ENCODE data around the gene UPP2.

The UPP2 gene

DNA sequence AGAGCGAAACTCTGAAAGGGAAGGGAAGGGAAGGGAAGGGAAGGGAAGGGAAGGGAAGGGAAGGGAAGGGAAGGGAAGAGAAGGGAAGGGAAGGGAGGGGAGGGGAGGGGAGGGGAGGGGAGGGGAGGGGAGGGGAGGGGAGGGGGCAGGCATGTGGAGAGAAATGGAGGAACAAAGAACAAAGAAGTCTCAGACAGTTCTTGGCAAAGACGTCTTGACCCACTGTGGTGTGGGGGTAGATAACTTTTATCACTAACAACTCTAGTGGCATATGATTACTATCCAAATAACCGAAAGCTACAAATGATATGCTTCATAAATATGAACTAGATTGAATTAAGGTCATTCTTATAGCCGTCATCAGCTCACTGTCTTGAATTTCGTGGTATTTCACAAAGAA lies 3.2 kb downstream of the UPP2 start:
- DNase-seq: no peak

DNA sequence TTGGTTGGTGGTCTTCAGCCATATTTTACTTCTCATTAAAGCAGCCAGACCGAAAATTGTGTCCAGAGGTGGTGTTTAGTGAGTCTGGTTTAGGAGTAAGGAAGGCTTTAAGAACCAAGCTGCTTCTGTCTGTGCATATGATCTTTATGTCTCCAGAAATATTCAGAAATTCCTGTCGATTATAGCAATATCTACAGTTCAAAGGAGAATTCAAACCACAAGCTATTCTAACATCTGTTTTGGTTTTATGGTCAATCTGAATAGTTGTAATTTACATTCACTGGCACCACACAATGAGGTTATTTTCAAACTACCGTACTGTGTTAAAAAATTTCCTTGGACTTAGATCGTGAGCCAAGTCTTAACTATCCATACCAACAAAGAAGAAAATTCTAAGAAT lies 11.3 kb downstream of the UPP2 start:
- no peak for DNase-seq

DNA sequence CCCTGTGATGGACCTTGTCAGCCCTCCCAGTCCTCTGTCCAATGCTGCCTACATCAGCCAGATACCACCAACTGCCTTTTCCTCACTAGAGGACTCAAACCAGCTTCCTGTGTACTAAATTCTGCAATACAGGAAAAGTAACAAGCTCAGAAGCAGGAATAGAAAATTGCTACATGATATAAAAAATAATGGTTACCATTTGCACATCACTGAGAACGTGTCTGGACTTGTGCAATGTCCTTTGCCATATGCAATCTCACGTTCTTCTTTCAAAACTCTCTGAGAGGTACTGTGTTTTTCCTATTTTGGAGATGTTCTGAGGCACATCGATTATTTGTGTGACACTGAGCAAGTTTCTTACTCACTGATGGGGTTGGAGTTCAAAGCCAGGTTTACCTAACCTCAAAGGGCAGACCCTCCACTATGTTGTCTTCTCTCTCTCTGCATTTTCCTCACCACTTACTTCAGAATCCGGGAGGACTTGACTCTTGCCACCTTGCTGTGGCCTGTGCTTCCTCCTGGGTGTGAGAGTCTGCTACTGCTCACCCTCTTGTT lies 12.1 kb downstream of the UPP2 start:
- DNase-seq: no peak

DNA sequence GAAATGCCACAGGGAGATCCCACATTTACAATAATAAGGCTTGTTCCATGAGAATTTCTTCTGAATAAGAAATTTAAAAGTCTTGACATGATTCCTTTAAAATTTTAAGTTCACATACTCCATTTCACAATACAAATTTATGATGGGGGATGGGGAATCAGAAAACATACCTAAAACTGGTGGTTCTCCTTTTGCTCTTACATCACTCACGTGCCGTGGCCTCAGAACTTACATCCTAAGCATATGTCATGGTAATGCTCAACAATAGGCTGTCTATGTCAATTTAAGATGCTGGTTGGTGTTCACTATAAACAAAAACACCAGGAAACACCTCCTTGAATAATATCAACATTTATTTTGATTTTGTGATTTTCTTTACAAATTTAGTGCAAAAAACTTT lies 12.8 kb downstream of the UPP2 start:
- no peak for DNase-seq

DNA sequence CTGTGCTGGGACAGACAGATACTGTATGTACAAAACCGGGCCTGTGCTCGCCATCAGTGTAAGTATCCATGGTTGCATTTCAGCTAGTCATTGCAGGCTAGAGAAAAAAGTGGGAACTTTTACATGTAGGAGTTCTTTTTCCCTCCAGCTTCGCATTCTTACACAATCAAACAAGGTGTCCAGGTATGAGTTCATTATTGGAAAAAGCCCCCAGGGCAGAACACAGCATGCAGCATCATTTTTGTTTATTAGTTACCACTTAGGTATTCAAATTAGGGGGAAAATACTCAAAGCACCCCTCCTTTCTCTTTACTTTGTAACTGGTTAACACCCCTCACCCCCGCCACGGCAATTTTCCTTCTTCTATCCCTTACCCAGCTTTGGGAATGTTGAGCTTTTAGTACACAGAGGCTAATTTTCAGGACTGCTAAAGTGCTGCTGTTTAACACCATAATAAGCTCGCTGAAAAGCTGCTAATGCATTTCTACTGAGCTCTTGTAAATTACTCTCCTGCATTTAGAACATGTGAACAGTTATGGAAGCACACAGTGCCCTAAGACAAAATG lies 13.6 kb downstream of the UPP2 start:
- DNase-seq: no peak

DNA sequence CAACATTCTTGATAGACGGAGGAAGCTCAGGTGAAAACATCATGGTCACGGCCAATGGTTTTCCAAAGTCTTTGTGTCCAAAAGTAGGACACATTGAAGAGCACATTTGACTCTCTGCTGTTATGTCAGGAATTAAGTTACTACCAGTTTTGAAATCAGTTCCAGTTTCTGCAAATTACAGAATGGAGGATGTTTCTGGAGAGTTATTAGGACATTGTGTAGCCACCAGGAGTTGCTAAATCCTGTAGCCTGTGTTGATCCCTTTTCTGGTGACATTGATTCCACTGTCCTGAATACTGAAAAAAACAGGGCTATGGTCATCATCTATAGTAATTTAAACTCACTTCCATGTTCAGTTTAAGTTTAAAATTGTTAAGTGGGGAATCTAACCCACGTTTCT lies 15.3 kb downstream of the UPP2 start:
- DNase-seq: no peak

DNA sequence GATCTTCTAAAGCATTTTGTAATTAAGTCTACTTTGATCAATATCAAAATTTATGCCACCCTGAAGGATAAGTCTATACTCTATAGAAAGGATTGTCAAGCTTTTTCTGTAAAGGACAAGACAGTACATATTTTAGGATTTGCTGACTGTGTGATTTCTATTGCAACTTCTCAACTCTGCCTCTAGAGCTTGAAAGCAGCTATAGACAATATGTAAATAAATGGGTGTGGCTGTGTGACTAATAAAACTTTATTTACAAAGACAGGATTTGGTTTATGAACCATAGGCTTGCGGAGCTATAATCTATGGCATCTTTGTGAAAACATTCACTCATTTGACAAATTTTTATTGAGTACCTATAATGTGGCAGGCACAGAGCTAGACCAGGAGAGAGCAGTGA lies 18.4 kb downstream of the UPP2 start:
- DNase-seq: no peak

DNA sequence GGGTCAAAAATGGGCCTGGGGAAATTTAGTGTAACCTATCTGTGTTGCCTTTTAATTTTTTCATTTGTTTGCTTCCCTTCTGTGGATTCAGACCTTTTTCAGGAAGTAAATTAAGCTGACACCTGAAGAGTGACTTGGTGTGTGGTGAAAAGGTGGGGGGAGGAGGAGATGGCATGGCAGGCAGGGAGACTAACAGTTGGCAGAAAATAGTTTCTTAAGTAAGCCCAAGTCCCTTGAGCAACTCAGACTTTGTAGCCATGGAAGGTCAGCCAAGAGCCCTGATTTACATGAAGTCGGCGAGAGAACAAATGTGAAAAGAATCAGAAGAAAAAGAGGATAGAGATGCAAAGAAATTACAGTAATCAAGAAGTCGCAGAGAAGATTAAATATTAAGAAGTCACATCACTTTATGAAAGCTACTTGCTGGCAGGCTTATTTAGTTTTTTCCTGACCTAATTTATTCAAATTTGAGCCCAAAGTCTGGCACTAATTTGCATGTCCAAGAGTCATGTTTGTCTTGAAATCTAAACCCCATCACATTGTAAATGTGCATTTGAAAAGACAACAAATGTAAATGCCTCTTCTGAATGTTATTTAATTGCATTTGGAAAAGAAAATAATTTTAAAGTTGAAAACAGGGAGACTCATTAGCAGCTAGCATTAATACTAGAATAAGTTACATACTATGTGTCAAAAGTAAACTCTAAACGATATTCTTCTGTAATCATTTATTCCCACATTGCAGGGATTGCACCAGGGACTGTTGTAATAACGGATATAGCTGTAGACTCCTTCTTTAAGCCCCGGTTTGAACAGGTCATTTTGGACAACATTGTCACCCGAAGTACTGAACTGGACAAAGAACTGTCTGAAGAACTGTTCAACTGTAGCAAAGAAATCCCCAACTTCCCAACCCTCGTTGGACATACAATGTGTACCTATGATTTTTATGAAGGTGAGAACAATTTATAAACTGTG lies 19.3 kb downstream of the UPP2 start:
- DNase-seq: no peak

DNA sequence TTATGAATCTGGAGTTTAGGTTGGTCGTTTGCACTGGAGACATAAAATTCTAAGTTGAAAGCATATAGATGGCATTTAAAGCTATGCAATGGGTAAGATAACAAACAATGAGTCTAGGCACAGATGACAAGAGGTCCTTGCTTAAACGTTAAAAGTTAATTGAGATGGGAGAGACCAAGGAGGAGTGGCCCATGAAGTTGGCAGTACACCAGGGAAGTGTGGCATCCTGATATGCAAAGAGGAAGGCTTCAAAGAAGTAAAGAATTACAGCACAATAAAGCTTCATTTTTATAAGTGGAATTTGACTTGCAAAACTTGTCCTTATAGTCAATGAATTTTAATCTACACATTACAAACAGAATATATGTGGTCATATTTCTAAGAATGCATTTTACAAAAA lies 23.2 kb downstream of the UPP2 start:
- DNase-seq: no peak

DNA sequence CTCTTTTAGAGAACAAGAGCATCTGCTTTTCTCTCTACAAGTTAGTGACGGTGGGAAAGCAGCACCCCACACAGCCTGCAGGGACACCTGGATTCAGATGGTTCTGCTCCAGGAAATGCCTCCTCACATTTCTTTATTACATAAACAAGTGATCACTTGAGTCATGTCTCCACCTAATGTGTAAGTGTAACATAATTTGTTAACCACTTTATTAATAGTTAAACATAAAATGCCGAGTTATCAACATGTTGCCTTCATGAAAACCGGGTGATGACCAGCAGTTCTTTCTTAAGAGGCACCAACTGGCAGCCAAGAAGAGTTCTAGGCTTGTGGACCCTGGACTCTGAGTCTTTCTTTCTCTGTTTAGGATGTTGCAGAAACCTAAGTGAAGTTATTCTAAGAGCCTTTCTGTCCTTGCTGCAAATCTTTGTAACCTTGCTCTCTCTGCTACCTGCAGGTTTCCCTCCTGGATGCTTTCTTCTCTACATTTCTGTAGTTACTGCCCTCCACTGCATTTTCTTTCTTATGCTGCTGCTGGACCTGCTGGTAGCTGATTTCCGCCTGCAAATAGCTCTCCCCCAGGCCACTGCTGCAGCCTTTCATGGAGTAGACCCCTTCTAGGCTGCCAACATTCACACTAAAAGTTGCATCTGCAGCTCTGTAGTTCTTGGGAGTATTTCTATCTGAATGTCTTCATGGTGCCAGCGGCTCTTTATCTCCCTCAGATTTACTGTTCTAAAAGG lies 24.3 kb downstream of the UPP2 start:
- DNase-seq: no peak

DNA sequence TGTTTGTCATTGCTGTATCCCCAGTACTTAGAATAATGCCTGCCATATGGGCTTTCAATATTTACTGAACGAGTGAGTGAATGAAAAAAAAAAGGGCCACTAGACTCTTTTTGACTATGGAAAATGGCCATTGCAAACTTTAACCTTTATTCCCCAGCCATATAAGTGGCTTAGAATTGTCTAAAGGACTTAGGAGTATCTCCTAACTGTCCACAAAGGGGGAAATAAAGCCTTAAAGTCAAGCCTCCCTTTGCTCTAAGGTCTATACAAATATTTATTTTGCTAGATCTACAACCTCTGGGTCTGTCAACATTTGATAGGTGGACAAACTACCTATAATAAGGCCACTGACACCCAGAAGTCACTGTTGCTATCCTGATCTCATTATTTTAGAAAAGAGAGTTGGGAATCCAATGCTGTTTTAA lies 25.7 kb downstream of the UPP2 start:
- no peak for DNase-seq

DNA sequence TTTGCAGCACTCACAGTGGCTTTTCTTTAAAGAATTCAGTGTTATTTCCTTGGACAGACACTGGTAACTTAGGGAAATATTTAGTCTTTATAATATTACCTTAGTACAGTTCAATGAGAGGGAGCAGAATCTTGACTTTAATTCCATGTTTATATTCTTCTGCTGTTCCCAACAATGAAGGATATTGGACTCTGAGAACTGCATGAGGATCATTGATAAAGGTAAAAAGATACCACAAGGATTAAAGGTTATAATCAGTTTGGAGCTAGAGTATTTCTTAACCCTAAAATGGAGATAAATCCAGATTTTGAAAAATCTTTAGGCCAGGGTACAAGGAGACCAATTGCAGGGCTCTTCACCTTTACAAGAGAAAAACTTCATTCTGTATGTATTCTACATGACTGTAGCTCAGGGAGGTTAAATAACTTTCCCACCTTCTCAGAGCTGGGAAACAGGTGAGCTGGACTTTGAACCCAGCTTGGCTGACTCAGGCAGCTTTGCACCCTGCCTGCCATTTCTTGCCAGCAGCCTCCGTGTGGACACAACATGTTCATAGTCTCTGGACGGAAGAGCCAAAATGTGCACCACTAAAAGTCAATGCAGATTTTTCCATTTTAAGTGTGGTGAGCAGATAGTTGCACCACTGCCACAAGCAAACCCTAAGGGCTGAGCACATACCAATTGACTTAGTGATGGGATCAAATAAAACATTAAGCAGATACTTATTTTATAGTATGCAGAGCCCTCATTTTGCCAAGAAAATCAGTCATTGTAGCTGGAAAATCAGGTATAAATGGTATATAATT lies 26.7 kb downstream of the UPP2 start:
- DNase-seq: no peak

DNA sequence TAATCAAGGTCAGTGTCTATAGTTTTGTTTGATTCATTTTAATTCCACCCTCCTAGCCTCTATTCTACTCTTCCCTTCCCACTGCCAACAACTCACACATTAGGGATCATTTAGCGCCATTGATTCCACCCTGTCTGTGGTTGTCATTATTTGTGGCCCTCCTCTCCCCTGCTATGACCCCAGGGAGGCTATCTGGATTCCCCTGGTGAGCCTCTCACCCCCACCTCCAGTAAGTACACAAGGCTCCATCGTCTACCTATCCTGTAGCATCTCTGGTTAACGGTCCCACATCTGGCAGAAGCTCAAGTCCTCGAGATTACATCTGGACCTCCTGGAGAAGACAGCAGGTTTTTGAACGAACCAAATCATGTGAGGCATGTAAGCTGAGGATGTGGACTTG lies 27.4 kb downstream of the UPP2 start:
- no peak for DNase-seq

DNA sequence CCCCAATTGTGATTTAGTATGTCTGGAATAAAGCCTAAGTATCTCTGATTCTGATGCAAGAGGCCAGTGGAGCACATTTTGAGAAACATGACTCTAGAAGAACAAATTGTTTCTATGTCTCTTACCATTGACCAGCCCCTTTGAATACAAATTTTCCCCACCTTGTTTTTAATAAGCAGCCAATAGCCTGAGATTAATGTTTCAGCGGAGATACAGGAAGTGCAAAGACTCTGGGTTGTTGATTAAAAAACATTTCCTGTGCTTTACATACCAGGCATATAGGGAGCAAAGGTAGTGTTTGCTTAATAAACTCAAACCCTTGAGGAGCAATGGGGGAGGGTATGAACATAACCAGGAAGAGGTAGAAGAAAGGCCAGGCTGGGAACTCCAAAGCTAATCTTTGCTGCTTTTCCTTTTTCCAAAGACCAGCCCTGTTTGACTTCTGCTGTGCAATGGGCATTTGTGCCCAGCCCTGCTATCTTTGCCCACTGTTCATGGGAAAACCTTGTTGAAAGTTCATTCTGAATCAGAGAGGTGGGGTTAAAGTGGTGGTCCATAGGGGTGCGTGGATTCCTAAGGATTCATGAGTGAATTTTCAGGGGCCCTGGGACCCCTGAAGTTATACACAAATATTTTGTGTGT lies 29.3 kb downstream of the UPP2 start:
- no peak for DNase-seq

DNA sequence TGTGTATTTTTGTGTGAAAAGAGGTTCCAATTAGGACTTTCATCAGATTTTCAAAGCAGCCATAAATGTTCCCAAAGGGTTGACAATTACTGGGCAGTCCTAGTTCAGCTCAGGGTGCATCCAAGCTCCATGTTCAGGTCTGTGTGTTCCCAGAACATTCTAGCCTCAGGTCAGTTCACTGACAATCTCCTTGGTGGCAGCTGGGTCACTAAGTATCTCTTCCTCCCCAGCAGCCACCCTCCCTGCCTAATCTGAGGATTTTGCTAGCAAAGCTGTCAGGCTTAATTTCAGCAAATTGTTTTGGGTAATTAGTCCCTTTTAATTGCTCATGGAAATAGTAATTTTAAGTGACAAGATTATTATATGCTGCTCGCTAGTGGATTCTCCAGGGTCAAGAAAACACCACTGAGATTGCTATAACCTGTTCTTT lies 29.8 kb downstream of the UPP2 start:
- no peak for DNase-seq

DNA sequence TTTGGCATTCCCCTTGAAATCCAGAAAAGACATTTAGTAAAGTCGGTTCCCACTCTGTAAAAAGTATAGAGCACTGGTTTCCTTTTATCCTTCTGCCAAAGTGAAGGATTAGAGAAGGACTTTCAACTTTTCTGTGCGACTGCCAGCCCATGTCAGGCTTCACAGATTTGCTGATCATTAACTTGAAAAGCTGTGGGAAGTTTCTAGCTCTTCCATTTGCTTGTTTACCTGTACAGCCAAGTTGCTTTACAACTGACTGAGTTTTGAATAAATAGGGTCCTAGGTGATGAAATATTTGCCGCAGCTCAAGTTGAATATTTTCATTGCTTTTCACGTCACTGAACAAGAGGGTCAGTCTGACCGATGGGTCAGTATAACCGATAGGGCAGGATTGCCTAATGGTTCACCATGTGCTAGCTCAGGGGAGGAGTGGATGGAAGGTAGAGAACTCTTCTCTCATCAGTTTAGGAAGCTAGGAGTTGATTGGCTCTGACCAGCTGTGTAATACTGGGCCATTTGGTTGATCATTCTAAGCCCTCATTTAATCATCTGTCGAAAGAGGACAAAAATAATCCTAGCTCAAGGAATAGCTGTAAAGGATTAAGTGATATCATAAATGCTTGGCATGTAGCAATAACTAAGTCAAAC lies 30.4 kb downstream of the UPP2 start:
- DNase-seq: no peak

DNA sequence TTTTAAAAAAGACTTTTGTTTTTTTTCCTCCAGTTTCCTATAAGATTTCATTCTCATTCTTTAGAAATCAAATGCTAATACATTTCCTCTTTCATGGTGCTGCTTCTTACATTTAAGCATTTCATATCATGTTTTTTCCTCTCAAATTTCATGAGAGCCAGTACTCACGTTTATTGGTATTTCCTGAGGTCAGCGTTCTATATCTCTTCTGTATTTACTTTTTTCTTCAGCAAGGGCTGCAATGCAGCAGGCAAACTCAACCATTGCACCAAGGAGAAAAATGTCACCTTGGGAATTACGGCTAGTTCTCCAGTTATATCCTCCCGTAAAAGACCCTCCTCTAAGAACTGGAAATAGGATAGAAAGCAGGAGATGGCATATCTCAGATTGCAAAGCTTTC lies 32.4 kb downstream of the UPP2 start:
- no peak for DNase-seq

DNA sequence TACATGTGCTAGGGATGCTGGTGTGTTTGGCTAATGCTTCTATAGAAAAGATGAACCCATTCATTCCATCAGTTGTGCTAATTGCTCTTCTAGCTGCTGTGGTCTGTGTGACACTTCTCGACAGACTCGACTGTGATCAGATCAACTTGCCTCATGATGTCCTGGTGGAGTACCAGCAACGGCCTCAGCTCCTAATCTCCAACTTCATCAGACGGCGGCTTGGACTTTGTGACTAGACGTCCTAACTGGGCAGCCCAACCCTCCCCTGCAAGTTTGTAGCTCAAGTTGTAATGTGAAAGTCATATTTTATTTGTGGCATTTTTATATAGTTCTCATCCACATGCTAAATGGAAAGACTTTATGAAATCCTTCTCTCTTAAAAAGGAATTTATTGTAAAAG lies 33.0 kb downstream of the UPP2 start:
- DNase-seq: no peak

DNA sequence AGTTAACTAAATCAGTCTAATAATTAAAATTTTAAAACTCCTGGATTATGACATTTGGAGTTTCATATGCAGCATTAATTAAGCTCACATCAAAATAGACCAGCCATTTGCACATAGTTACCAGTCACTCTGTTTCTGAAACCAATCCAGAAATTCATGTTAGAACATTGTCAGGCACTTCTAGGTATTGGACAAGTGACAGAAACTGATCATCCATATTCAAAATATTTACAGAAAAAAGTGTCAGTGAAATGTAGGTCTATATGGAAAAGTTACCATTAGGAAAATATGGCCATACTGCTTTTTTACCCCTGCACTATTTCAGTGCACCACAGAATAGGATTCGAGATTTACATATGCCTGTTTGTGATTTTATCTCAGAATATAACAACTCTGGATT lies 33.4 kb downstream of the UPP2 start:
- DNase-seq: no peak

DNA sequence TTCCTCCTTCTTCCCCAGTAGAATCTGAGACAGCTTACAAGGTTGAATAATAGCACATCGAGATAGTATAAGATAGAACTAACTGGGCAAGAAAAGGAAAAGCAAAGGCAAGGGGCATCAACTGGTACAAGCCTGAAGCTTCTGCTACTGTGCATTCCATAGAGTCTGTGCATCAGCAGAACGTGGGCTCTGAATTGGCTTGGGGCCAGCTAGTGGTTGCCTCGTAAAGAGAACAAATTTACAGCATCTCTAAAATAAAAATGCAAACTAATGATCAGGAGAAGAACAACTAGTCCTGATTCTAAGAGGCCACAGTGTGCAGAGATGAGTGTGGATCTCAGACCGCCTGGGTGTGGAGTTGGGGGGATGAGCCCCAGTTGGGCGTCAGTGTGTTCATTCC lies 36.6 kb downstream of the UPP2 start:
- DNase-seq: peak in 22 of 56 donors; percentile 1 to 61 (median 22)

Measured in amygdala (tissue), 56 donors.